A549 (cell line): Measurements from ENCODE around the gene MYBPC1.

Source experiments
- HDAC2 ChIP-seq: fragments of 200-600 bp; sonication (generic); IDR thresholded peaks from 2 replicates; pipeline ENCODE4 v1.6.1; 2016
- JUN ChIP-seq, 2 experiments: fragments of >200 bp; sonication (Bioruptor Twin); formaldehyde crosslinking; IDR thresholded peaks; 2 replicates in 1 of 2; 3 replicates in 1 of 2; pipeline ENCODE4 v1.6.1; 2016 to 2017
- MAFK ChIP-seq: fragments of 450-650 bp; IDR thresholded peaks from 2 replicates; pipeline ENCODE4 v1.6.1; 2014; ENCODE audit not compliant: partially characterized antibody
- PHF8 ChIP-seq: fragments of 200-600 bp; sonication (generic); IDR thresholded peaks from 2 replicates; pipeline ENCODE4 v1.6.1; 2016; ENCODE audit warnings: low read depth, mild to moderate bottlenecking, antibody characterized with exemption, moderate library complexity, borderline replicate concordance
- SMC3 ChIP-seq: fragments of >200 bp; sonication (Bioruptor Twin); formaldehyde crosslinking; IDR thresholded peaks from 3 replicates; pipeline ENCODE4 v1.6.1; 2018; ENCODE audit warnings: inconsistent platforms
- TF ChIP-seq, protein P1 (sequence below): fragments of 450-650 bp; IDR thresholded peaks from 2 replicates; pipeline ENCODE4 v1.6.1; 2014; ENCODE audit warnings: antibody characterized with exemption
- TF ChIP-seq, protein P2 (sequence below): fragments of >200 bp; sonication (Bioruptor Twin); formaldehyde crosslinking; IDR thresholded peaks from 3 replicates; pipeline ENCODE4 v1.6.1; 2016
- TF ChIP-seq, protein P3 (sequence below): fragments of >200 bp; sonication (Bioruptor Twin); formaldehyde crosslinking; IDR thresholded peaks from 3 replicates; pipeline ENCODE4 v1.5.1; 2016
- TF ChIP-seq, protein P4 (sequence below): IDR thresholded peaks from 2 replicates; pipeline ENCODE4 v1.6.1; 2012

DNA sequence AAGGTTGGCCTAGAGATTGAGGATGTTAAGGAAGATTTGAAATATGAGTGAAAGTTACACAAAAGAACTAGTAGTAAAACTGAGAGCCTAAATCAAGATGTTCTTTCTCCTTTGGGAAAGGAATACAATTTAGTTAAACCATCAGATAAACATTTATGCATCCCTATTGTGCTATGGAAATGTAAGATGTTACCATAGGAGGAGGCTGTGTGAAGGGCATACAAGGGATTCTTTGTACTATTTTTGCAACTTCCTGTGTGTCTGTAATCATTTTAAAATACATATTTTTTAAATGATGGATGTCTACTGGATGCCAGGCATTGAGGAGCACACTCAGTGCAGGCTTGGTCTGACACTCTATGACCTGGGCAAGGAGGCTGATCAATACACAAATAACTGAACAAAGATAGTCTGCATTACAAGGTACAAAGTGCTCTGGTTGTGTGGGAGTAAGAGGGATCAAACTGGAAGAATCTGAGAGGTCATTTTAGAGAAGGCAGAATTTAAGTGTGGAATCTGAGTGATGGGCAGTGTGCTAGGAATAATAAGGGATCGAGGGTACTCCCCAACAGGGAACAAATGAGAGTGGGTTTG lies 96.8 kb downstream of the MYBPC1 start:
- TF ChIP-seq, protein P1, sequence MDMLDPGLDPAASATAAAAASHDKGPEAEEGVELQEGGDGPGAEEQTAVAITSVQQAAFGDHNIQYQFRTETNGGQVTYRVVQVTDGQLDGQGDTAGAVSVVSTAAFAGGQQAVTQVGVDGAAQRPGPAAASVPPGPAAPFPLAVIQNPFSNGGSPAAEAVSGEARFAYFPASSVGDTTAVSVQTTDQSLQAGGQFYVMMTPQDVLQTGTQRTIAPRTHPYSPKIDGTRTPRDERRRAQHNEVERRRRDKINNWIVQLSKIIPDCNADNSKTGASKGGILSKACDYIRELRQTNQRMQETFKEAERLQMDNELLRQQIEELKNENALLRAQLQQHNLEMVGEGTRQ: no peak
- TF ChIP-seq HDAC2 (no peak), SMC3 (no peak), MAFK (no peak), PHF8 (no peak), JUN (IDR thresholded peaks at IDR 0.05) (no peak)
- TF ChIP-seq, protein P2, sequence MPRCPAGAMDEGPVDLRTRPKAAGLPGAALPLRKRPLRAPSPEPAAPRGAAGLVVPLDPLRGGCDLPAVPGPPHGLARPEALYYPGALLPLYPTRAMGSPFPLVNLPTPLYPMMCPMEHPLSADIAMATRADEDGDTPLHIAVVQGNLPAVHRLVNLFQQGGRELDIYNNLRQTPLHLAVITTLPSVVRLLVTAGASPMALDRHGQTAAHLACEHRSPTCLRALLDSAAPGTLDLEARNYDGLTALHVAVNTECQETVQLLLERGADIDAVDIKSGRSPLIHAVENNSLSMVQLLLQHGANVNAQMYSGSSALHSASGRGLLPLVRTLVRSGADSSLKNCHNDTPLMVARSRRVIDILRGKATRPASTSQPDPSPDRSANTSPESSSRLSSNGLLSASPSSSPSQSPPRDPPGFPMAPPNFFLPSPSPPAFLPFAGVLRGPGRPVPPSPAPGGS: no peak
- TF ChIP-seq, protein P3, sequence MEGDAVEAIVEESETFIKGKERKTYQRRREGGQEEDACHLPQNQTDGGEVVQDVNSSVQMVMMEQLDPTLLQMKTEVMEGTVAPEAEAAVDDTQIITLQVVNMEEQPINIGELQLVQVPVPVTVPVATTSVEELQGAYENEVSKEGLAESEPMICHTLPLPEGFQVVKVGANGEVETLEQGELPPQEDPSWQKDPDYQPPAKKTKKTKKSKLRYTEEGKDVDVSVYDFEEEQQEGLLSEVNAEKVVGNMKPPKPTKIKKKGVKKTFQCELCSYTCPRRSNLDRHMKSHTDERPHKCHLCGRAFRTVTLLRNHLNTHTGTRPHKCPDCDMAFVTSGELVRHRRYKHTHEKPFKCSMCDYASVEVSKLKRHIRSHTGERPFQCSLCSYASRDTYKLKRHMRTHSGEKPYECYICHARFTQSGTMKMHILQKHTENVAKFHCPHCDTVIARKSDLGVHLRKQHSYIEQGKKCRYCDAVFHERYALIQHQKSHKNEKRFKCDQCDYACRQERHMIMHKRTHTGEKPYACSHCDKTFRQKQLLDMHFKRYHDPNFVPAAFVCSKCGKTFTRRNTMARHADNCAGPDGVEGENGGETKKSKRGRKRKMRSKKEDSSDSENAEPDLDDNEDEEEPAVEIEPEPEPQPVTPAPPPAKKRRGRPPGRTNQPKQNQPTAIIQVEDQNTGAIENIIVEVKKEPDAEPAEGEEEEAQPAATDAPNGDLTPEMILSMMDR: no peak
- TF ChIP-seq, protein P4, sequence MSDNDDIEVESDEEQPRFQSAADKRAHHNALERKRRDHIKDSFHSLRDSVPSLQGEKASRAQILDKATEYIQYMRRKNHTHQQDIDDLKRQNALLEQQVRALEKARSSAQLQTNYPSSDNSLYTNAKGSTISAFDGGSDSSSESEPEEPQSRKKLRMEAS: no peak
